Measurements from ENCODE around the gene GDAP1L1. TPM values are rescaled to one million over a fixed set of nuclear protein-coding genes. Genes with fewer than 3 reads are reported as not detected.

The GDAP1L1 gene
- total RNA-seq, 1 donor: 0.18 TPM

DNA sequence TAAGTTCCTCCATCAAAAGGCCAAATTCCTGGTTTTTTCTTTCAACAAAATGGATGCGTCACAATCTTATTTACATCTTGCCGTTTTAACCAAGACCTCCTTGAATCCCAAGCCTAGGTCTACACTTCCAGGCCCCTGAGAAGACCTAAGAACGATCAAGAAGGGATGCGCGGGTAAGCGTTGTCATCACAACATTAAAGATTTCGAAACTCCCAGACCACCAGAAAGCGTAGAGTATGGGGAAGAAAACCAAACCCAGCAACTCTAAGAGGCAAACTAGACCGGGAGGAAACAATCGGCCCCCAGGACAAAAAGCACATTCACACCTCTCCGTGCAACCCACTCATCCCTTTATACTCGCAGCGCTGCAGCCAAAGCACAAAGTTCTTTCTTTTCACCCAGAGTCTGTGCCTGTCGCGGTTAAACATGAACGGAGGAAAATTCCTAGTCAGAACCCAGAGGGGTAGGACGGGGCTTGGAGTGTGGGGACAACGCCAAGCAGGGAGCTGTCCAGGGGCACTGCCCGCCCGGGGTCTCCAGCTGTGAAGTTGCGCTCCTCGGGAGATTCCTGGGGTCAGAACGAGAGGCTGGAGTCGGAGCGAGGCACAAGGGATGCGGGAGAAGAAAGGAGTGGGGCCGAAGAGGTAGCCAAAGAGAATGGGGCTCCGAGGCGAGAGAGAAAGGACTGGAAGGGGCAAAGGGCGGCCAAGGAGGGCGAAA lies 37.3 kb upstream of the GDAP1L1 start:
- DNase-seq (ENCODE audit: low read depth): peak; percentile 35
- TF ChIP-seq, protein P1, sequence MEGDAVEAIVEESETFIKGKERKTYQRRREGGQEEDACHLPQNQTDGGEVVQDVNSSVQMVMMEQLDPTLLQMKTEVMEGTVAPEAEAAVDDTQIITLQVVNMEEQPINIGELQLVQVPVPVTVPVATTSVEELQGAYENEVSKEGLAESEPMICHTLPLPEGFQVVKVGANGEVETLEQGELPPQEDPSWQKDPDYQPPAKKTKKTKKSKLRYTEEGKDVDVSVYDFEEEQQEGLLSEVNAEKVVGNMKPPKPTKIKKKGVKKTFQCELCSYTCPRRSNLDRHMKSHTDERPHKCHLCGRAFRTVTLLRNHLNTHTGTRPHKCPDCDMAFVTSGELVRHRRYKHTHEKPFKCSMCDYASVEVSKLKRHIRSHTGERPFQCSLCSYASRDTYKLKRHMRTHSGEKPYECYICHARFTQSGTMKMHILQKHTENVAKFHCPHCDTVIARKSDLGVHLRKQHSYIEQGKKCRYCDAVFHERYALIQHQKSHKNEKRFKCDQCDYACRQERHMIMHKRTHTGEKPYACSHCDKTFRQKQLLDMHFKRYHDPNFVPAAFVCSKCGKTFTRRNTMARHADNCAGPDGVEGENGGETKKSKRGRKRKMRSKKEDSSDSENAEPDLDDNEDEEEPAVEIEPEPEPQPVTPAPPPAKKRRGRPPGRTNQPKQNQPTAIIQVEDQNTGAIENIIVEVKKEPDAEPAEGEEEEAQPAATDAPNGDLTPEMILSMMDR (IDR thresholded peaks at IDR 0.05; ENCODE audit: insufficient read depth, low read length): no peak
- peak overlapping the region; percentile 89 for H3K4me3 ChIP-seq (ENCODE audit: low read depth, low read length)

- peak within 1 kb of the TSS; percentile 89 for H3K4me3 ChIP-seq (ENCODE audit: low read depth, low read length)
- peak; percentile 96 for DNase-seq (ENCODE audit: low read depth)
- TF ChIP-seq, protein P1 (IDR thresholded peaks at IDR 0.05; ENCODE audit: insufficient read depth, low read length): no peak
These were observed 36.5 kb upstream of the GDAP1L1 start, which contains the start of gene OSER1 for GRCh38 chr20:44210406-44211176. TSS of gene OSER1 (minus strand) at chr20:44210771. CDS start at chr20:44206957, 3,814 bp downstream.

- TF ChIP-seq, protein P1 (IDR thresholded peaks at IDR 0.05; ENCODE audit: insufficient read depth, low read length): no peak
- peak overlapping the region; percentile 76 for H3K4me3 ChIP-seq (ENCODE audit: low read depth, low read length)
- DNase-seq (ENCODE audit: low read depth): peak; percentile 87
These were observed 35.7 kb upstream of the GDAP1L1 start for GRCh38 chr20:44211177-44212039.

DNA sequence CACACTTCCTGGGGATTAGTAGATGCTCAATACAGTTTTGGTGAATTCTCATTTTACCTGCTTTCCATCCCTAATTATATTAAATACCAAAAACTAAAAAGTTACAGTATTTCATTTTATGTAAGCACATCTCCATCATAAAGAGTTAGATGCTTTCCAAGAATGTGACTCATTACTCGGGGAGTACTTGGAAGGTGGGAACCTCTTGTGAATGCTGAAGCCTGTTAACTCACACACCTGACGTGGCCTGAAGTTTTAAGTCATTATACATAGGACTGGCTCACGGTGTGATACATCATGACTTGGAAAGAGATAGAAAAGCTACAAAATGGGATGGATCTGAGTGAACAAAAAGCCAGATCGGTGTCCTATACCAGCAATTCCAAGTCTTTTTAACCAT lies 34.3 kb upstream of the GDAP1L1 start:
- peak; percentile 29 for DNase-seq (ENCODE audit: low read depth)
- H3K4me3 ChIP-seq (ENCODE audit: low read depth, low read length): no peak overlapping the region
- TF ChIP-seq, protein P1 (IDR thresholded peaks at IDR 0.05; ENCODE audit: insufficient read depth, low read length): no peak

GRCh38 chr20:44215125-44215524 lies 32.0 kb upstream of the GDAP1L1 start:
- DNase-seq (ENCODE audit: low read depth): peak; percentile 77
- no peak overlapping the region for H3K4me3 ChIP-seq (ENCODE audit: low read depth, low read length)
- TF ChIP-seq, protein P1 (IDR thresholded peaks at IDR 0.05; ENCODE audit: insufficient read depth, low read length): peak; percentile 89

DNA sequence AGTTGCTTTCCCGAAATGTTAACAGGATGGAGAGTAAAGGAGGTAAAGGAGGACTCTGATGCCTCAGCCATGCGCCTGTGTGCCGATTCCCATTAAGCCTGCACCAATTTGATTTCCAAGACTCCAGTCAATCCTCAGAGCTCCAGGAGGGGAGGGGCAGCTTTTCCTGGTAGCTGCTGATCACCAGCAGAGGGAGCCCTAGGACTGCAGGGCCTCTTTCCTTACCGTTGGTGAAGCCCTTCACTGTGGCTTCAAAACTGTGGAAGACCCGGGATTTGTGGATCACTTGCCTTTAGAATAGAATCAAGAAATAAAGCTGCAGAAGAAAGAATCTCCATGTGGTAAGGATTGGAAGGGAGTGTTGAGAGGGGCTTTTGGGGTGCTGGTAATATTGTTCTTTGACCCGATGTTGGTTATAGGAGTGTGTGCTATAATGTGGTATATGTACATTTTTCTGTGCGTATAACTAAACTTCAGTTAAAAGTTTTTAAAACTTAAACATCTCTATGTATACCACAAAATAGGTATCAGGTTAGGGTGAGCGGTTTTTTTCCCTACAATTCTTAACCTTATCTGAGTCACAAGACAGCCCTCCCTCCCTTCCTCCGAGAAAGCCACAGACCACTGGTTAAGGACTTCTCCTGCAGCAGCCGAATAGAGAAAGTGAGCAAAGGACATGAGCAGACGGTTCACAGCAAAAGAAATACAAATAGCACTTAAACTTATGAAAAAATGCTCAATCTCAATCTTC lies 29.6 kb upstream of the GDAP1L1 start:
- peak; percentile 72 for DNase-seq (ENCODE audit: low read depth)
- H3K4me3 ChIP-seq (ENCODE audit: low read depth, low read length): no peak overlapping the region
- TF ChIP-seq, protein P1 (IDR thresholded peaks at IDR 0.05; ENCODE audit: insufficient read depth, low read length): peak; percentile 92
